ENCODE results near the gene RFNG. TPM values are rescaled to one million over a fixed set of nuclear protein-coding genes. Genes with fewer than 3 reads are reported as not detected.

Gene RFNG
- total RNA-seq, 1 experiment from 2014 or later: 43.4 TPM

GRCh38 chr17:82029990-82030469 lies 21.6 kb downstream of the RFNG start:
- no peak overlapping the region for H3K4me3 ChIP-seq (ENCODE audit: low read depth in 2 of 2, low read length in 2 of 2)
- H3K27me3 ChIP-seq (ENCODE audit: control insufficient read depth, insufficient read depth, low read length): no peaks in the 10 kb centered on the region
- in situ Hi-C loops (cut with HindIII; ENCODE audit: low pct_unique_long_range_greater_than_20kb, low sequenced_read_pairs): no loop called here
- no TSS peak for BruUV-seq (replicated peaks)
- no peaks in the 10 kb centered on the region for H3K9me3 ChIP-seq (ENCODE audit: control insufficient read depth, insufficient read depth, low read depth, low read length)
- ChIA-PET POLR2A (interaction anchor here (0.6 to 1.2 kb wide), 2 partner anchors 11 to 76 kb away, joined by 3 to 5 read pairs; no protein-coding TSS in a partner anchor), CTCF (interaction anchor here (0.6 to 1.7 kb wide), 8 partner anchors 8 to 124 kb away, joined by 3 to 7 read pairs (median 4); no protein-coding TSS in a partner anchor)
- peaks cover 2% of the 10 kb centered on the region; the same call in 1 of the 2 replicates for H3K36me3 ChIP-seq (ENCODE audit: control insufficient read depth, insufficient read depth, low read length)
- ATAC-seq: peak; percentile 6
- H3K27ac ChIP-seq (ENCODE audit: low read length): no peak overlapping the region; the same call in 1 of the 2 replicates
- intact Hi-C loops (cut with micrococcal nuclease; ENCODE audit: unreplicated experiment): loop anchor here (10.0 kb wide), 1 partner anchor 165 kb away; the partner anchor contains the start of gene P4HB
- peaks cover 13% of the 10 kb centered on the region for H3K4me1 ChIP-seq (ENCODE audit: control insufficient read depth, insufficient read depth, low read length)
- no peak for DNase-seq (ENCODE audit: low read depth, low spot score)
- TF ChIP-seq, protein P1, sequence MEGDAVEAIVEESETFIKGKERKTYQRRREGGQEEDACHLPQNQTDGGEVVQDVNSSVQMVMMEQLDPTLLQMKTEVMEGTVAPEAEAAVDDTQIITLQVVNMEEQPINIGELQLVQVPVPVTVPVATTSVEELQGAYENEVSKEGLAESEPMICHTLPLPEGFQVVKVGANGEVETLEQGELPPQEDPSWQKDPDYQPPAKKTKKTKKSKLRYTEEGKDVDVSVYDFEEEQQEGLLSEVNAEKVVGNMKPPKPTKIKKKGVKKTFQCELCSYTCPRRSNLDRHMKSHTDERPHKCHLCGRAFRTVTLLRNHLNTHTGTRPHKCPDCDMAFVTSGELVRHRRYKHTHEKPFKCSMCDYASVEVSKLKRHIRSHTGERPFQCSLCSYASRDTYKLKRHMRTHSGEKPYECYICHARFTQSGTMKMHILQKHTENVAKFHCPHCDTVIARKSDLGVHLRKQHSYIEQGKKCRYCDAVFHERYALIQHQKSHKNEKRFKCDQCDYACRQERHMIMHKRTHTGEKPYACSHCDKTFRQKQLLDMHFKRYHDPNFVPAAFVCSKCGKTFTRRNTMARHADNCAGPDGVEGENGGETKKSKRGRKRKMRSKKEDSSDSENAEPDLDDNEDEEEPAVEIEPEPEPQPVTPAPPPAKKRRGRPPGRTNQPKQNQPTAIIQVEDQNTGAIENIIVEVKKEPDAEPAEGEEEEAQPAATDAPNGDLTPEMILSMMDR (IDR thresholded peaks at IDR 0.05): no peak
- TF ChIP-seq SIN3A (IDR thresholded peaks at IDR 0.05; ENCODE audit: borderline replicate concordance, insufficient read depth, low read depth, low read length) (no peak), POLR2AphosphoS5 (IDR thresholded peaks at IDR 0.05; ENCODE audit: low read depth, low read length) (no peak), REST (IDR thresholded peaks at IDR 0.05; ENCODE audit: insufficient read depth in 1 of 2, low read depth in 2 of 2, low read length in 1 of 2) (no peak), TCF7L2 (IDR thresholded peaks at IDR 0.05; ENCODE audit: low read depth, low read length) (no peak)

- in situ Hi-C loops (cut with HindIII; ENCODE audit: low pct_unique_long_range_greater_than_20kb, low sequenced_read_pairs) (no loop called here), intact Hi-C loops (cut with micrococcal nuclease; ENCODE audit: unreplicated experiment) (loop anchor here (10.0 kb wide), 1 partner anchor 165 kb away; the partner anchor contains the start of gene P4HB)
- TF ChIP-seq REST (IDR thresholded peaks at IDR 0.05; ENCODE audit: insufficient read depth in 1 of 2, low read depth in 2 of 2, low read length in 1 of 2): no peak
- no peak for TF ChIP-seq POLR2AphosphoS5 (IDR thresholded peaks at IDR 0.05; ENCODE audit: low read depth, low read length)
- TF ChIP-seq, protein P1 (IDR thresholded peaks at IDR 0.05): no peak
- no peak for TF ChIP-seq SIN3A (IDR thresholded peaks at IDR 0.05; ENCODE audit: borderline replicate concordance, insufficient read depth, low read depth, low read length)
- TF ChIP-seq TCF7L2 (IDR thresholded peaks at IDR 0.05; ENCODE audit: low read depth, low read length): no peak
- DNase-seq (ENCODE audit: low read depth, low spot score) (no peak), ATAC-seq (no peak)
- H3K4me3 ChIP-seq (ENCODE audit: low read depth in 2 of 2, low read length in 2 of 2): no peak overlapping the region
- no peak overlapping the region for H3K27ac ChIP-seq (ENCODE audit: low read length)
- no peaks in the 10 kb centered on the region for H3K9me3 ChIP-seq (ENCODE audit: control insufficient read depth, insufficient read depth, low read depth, low read length)
- CTCF ChIA-PET: interaction anchor here (1.7 kb wide), 1 partner anchor 125 kb away, joined by 5 read pairs; no protein-coding TSS in a partner anchor
- H3K36me3 ChIP-seq (ENCODE audit: control insufficient read depth, insufficient read depth, low read length): peaks cover 2% of the 10 kb centered on the region; the same call in 1 of the 2 replicates
- no TSS peak for BruUV-seq (replicated peaks)
- POLR2A ChIA-PET: no interaction called here
- no peaks in the 10 kb centered on the region for H3K27me3 ChIP-seq (ENCODE audit: control insufficient read depth, insufficient read depth, low read length)
- peaks cover 13% of the 10 kb centered on the region for H3K4me1 ChIP-seq (ENCODE audit: control insufficient read depth, insufficient read depth, low read length)
These were observed 22.2 kb downstream of the RFNG start for GRCh38 chr17:82029391-82029790.

All from Panc1 (cell line).